ENCODE measurements around the gene PHETA2.

The PHETA2 gene

GRCh38 chr22:42052765-42053164 lies 21.3 kb upstream of the PHETA2 start:
- no peaks in the 10 kb centered on the region for H3K36me3 ChIP-seq (ENCODE audit: insufficient read depth, low read length)
- no peak for DNase-seq (ENCODE audit: low read depth, low spot score)

GRCh38 chr22:42056757-42057511 lies 17.1 kb upstream of the PHETA2 start:
- no peak overlapping the region for H3K27ac ChIP-seq
- TF ChIP-seq POLR2AphosphoS5 (IDR thresholded peaks at IDR 0.05; ENCODE audit: borderline replicate concordance, low read depth, low read length): no peak
- TF ChIP-seq FOXP2 (optimal IDR thresholded peaks at IDR 0.05; ENCODE audit: control extremely low read depth, extremely low read length, insufficient read depth): no peak
- no peak for TF ChIP-seq EZH2 (IDR thresholded peaks at IDR 0.05)
- H3K9me3 ChIP-seq (ENCODE audit: low read depth, low read length): no peaks in the 10 kb centered on the region
- H3K36me3 ChIP-seq (ENCODE audit: insufficient read depth, low read length): no peaks in the 10 kb centered on the region; the same call in 1 of the 2 replicates
- H3K9ac ChIP-seq (ENCODE audit: insufficient read length): no peak overlapping the region
- no peak for DNase-seq (ENCODE audit: low read depth, low spot score)
- H3K4me3 ChIP-seq: no peak overlapping the region

More at GRCh38 chr22:42052765-42053164, 21.3 kb upstream of the PHETA2 start:
- no peak for TF ChIP-seq FOXP2 (optimal IDR thresholded peaks at IDR 0.05; ENCODE audit: control extremely low read depth, extremely low read length, insufficient read depth)
- TF ChIP-seq POLR2AphosphoS5 (IDR thresholded peaks at IDR 0.05; ENCODE audit: borderline replicate concordance, low read depth, low read length): no peak
- no peak for TF ChIP-seq EZH2 (IDR thresholded peaks at IDR 0.05)
- H3K4me3 ChIP-seq: no peak overlapping the region
- no peaks in the 10 kb centered on the region for H3K9me3 ChIP-seq (ENCODE audit: low read depth, low read length)
- H3K9ac ChIP-seq (ENCODE audit: insufficient read length): no peak overlapping the region
- no peak overlapping the region for H3K27ac ChIP-seq

- Histone ChIP-seq H3K36me3 (ENCODE audit: insufficient read depth, low read length) (no peaks in the 10 kb centered on the region; the same call in 1 of the 2 replicates), H3K9me3 (ENCODE audit: low read depth, low read length) (no peaks in the 10 kb centered on the region)
- DNase-seq (ENCODE audit: low read depth, low spot score): no peak
Measured at GRCh38 chr22:42060489-42060888, 13.6 kb upstream of the PHETA2 start.

GRCh38 chr22:42061041-42061440 lies 13.0 kb upstream of the PHETA2 start:
- Histone ChIP-seq H3K9ac (ENCODE audit: insufficient read length) (no peak overlapping the region), H3K4me3 (no peak overlapping the region), H3K9me3 (ENCODE audit: low read depth, low read length) (no peaks in the 10 kb centered on the region), H3K36me3 (ENCODE audit: insufficient read depth, low read length) (no peaks in the 10 kb centered on the region; the same call in 1 of the 2 replicates), H3K27ac (no peak overlapping the region)
- TF ChIP-seq POLR2AphosphoS5 (IDR thresholded peaks at IDR 0.05; ENCODE audit: borderline replicate concordance, low read depth, low read length) (no peak), FOXP2 (optimal IDR thresholded peaks at IDR 0.05; ENCODE audit: control extremely low read depth, extremely low read length, insufficient read depth) (no peak), EZH2 (IDR thresholded peaks at IDR 0.05) (no peak)
- DNase-seq (ENCODE audit: low read depth, low spot score): no peak

More at GRCh38 chr22:42060489-42060888, 13.6 kb upstream of the PHETA2 start:
- H3K27ac ChIP-seq: no peak overlapping the region
- TF ChIP-seq POLR2AphosphoS5 (IDR thresholded peaks at IDR 0.05; ENCODE audit: borderline replicate concordance, low read depth, low read length): no peak
- no peak for TF ChIP-seq EZH2 (IDR thresholded peaks at IDR 0.05)
- TF ChIP-seq FOXP2 (optimal IDR thresholded peaks at IDR 0.05; ENCODE audit: control extremely low read depth, extremely low read length, insufficient read depth): no peak
- H3K4me3 ChIP-seq: no peak overlapping the region
- H3K9ac ChIP-seq (ENCODE audit: insufficient read length): no peak overlapping the region

- no peak overlapping the region for H3K9ac ChIP-seq (ENCODE audit: insufficient read length)
- DNase-seq (ENCODE audit: low read depth, low spot score): no peak
- TF ChIP-seq POLR2AphosphoS5 (IDR thresholded peaks at IDR 0.05; ENCODE audit: borderline replicate concordance, low read depth, low read length) (no peak), EZH2 (IDR thresholded peaks at IDR 0.05) (no peak), FOXP2 (optimal IDR thresholded peaks at IDR 0.05; ENCODE audit: control extremely low read depth, extremely low read length, insufficient read depth) (no peak)
- no peak overlapping the region for H3K27ac ChIP-seq
- H3K9me3 ChIP-seq (ENCODE audit: low read depth, low read length): no peaks in the 10 kb centered on the region
- H3K4me3 ChIP-seq: no peak overlapping the region
- H3K36me3 ChIP-seq (ENCODE audit: insufficient read depth, low read length): no peaks in the 10 kb centered on the region; the same call in 1 of the 2 replicates
Measured at GRCh38 chr22:42062506-42063170, 11.4 kb upstream of the PHETA2 start.

GRCh38 chr22:42064629-42065028 lies 9.4 kb upstream of the PHETA2 start:
- no peak overlapping the region for H3K27ac ChIP-seq
- no peaks in the 10 kb centered on the region for H3K9me3 ChIP-seq (ENCODE audit: low read depth, low read length)
- H3K36me3 ChIP-seq (ENCODE audit: insufficient read depth, low read length): no peaks in the 10 kb centered on the region; the same call in 1 of the 2 replicates
- no peak for DNase-seq (ENCODE audit: low read depth, low spot score)
- H3K4me3 ChIP-seq: no peak overlapping the region
- no peak overlapping the region for H3K9ac ChIP-seq (ENCODE audit: insufficient read length)
- no peak for TF ChIP-seq POLR2AphosphoS5 (IDR thresholded peaks at IDR 0.05; ENCODE audit: borderline replicate concordance, low read depth, low read length)
- no peak for TF ChIP-seq EZH2 (IDR thresholded peaks at IDR 0.05)
- no peak for TF ChIP-seq FOXP2 (optimal IDR thresholded peaks at IDR 0.05; ENCODE audit: control extremely low read depth, extremely low read length, insufficient read depth)

- H3K9ac ChIP-seq (ENCODE audit: insufficient read length): no peak overlapping the region
- TF ChIP-seq EZH2 (IDR thresholded peaks at IDR 0.05) (no peak), FOXP2 (optimal IDR thresholded peaks at IDR 0.05; ENCODE audit: control extremely low read depth, extremely low read length, insufficient read depth) (no peak), POLR2AphosphoS5 (IDR thresholded peaks at IDR 0.05; ENCODE audit: borderline replicate concordance, low read depth, low read length) (no peak)
- H3K27ac ChIP-seq: no peak overlapping the region
- no peaks in the 10 kb centered on the region; the same call in 1 of the 2 replicates for H3K36me3 ChIP-seq (ENCODE audit: insufficient read depth, low read length)
- H3K9me3 ChIP-seq (ENCODE audit: low read depth, low read length): no peaks in the 10 kb centered on the region
- no peak overlapping the region for H3K4me3 ChIP-seq
- DNase-seq (ENCODE audit: low read depth, low spot score): no peak
Measured at GRCh38 chr22:42065438-42066125, 8.5 kb upstream of the PHETA2 start.
